Renal pelvis (tissue), 4 donors: ENCODE data around the gene YIPF2. TPM values are rescaled to one million over a fixed set of nuclear protein-coding genes. Genes with fewer than 3 reads are reported as not detected.

Source experiments
- DNase-seq: peaks from one replicate; pipeline ENCODE4 v3.0.0-alpha.2; 2013
- polyA plus RNA-seq, 3 donors: library from polyadenylated mRNA; unstranded; fragments of 120-200 nt; gene quantifications; one replicate each; pipeline ENCODE4 v1.2.1, GENCODE V29; 2013; ENCODE audit not compliant: insufficient read length in 3 of 3

YIPF2 gene
- polyA plus RNA-seq, 3 donors = 44.5 to 53.1 (median 49.5) TPM

DNA sequence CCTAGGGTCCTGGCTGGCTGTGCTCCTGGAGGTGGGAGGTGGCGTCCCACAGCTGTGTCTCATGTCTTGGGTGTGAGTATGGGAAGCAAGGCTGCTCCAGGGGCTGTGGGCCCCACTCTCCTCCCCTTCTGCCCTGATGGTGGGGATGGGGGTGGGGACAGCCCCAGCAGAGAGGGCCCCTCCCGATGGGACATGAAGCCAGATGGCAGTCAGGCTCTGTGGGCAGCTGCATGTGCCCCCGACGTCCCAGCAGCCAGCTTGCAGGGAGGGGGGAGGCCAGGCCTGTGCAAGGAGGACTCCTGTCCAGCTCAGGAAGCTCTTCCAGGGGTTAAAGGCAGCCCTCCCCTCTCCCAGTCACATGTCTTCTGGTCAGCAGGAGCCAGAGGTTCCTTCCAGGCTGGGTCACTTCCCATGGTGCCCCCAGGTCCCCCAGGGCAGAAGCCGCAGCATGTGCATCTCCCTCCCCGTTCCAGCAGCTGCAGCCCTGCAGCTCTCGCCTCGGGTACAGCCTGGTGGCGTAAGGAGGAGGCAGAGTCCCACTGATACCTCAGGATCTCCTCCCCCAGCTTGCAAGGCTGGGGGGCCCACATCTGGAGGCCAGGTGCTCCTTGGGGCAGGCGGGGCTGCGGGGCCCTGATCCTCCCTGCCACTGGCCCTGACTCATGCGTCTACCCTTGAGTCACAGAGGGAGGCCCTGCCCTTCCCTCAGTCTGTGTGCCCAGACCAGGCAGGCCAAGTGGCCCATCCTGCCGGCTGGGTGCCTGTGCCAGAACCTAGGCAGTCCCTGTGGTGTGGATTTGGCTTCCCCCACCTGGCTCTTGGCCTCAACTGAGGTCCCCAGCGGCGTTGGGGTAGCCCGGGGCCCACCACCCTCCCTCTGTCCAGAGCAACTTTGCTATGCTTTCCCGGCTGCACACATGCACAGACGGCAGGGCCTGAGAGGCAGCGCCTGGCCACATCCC is 13.0 kb downstream of the YIPF2 start:
- no peak for DNase-seq

DNA sequence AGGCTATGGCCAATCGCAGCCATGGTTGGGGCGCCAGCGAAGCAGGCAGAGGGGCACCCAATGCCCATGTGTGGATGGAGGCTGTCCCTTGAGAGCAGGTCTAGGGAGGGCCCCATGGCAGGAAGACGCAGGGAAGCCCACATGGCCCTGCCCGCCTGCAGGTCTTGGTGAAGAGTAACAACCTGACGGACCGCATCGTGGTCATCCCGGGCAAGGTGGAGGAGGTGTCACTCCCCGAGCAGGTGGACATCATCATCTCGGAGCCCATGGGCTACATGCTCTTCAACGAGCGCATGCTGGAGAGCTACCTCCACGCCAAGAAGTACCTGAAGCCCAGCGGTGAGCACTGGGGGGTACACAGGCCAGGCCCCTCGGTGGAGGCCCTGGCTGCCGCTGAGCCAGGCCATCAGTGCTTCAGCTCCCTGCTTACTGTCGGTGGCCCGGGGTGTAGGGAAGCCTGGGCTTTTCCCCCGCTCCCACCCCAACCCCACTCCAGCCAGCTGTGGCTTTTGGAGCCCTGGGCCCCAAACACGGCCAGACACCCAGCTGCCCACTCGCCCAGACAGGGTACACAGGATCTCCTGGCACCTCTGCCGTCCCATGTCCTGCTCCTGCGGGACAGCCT is 14.6 kb downstream of the YIPF2 start:
- DNase-seq = no peak

DNA sequence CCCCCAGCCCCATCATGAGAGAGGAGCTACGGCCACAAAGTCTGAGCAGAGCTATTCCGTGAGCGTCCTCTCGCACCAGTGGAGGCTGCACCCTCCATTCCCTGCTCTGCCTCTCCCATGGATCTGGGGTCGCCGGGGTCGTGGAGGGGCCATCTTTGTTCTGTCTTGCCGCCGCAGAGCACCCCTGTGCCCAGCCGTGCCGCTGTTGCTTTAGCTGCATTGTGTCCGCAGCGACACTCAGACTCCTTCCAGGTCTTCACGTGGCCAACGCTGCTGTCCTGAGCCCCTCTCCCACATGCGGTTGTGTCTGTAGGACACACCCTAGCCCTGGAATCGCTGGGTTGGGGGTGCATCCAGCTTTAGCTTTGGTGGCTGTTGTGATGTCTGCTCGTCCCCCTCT is 15.8 kb downstream of the YIPF2 start:
- DNase-seq = no peak

DNA sequence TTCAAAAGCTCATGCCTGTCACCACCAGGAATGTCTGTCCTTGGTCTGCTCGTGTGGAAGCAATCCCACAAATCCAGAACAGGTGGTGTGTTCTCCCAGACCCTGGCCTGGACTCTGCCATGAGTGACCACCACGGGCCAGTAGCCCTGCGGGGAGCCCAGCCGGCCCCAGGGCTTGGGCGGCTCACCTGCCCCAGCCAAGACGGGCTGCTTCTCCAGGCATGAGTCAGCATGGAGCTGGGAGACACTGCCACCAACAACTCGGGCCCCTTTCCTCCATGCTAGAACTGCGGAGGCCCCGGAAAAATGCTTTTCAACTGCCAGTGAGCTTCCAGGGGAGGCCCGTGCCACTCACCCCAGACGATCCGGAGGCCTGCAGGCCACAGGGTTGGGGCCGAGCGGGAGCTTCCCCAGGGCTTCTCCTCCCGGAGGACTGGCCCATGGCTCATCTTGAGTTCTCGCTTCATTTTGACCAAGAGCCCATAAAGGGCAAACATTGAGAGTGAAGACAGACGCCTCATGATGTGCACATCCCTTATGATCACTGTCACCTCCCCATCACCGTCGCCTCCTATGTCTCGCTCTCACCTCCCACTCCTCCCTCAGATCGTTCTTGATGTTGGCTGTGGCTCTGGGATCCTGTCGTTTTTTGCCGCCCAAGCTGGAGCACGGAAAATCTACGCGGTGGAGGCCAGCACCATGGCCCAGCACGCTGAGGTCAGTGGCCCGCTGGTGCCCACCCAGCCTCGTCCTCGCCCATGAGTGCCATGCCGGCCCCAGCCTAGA is 16.7 kb downstream of the YIPF2 start:
- DNase-seq = no peak

DNA sequence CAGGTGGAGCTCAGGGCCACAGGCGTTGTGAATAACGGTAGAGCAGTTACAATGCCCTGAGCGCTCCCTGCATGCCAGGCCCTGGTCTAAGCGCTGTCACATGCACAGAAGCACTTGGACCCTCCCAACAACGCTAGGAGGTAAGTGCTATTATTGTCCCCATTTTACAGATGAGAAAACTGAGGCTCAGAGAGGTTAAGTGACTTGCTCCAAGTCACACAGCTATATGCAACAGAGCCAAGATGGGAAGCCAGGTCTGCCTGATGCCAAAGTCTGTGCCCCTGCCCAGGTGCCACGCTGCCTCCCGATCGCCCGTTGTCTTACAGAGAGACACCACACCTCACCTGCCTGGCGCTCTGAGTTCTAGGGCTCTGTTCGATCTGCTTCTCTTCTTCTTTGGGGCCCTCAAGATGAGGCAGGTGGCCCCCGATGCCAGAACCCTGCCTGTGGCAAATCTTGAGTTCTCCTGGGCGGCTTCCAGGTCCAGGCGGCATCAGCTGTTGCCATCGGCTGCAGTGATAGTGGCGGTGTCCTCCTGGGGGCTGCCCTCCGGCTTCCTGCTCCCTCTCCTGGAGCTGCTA is 20.0 kb downstream of the YIPF2 start:
- no peak for DNase-seq

DNA sequence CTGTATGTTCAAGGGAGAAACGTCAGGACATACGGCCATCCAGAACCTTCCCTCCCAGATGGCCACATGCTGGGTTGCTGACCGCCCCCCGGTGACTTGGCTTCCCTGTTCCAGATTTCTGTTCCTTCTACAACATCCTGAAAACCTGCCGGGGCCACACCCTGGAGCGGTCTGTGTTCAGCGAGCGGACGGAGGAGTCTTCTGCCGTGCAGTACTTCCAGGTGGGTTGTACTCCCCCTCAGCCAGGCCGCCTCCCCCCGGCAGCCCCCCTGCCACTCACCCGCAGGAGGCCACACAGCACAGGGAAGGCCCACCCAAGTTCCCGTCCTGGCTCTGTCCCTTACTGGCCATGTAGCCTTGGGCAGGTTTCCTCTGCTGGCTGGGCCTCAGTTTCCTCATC is 20.5 kb downstream of the YIPF2 start:
- DNase-seq = no peak

DNA sequence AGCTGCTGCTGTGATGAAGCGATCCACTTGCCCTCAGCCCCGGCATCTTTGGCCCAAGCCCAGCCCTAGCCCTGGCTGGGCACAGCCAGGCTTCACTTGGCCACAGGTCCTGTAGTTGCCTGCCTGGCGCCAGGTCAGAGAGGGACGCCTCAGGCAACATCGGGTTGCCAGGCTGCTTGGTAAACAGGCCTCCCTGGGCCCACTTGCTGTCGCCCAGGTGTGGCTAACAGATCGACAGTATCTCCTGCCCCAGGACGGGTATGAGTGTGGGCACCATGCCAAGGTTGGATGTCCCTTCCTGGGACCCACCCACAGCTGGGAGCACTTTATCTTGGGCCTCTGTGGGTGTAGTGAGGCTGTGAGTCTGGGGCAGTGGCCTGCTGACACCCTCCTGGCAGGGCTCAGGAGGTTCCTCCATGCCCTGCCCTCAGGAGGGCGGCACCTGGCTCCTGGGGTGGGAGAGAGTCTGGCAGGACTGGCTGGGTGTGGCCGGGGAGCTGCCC is 29.2 kb downstream of the YIPF2 start:
- DNase-seq = no peak

DNA sequence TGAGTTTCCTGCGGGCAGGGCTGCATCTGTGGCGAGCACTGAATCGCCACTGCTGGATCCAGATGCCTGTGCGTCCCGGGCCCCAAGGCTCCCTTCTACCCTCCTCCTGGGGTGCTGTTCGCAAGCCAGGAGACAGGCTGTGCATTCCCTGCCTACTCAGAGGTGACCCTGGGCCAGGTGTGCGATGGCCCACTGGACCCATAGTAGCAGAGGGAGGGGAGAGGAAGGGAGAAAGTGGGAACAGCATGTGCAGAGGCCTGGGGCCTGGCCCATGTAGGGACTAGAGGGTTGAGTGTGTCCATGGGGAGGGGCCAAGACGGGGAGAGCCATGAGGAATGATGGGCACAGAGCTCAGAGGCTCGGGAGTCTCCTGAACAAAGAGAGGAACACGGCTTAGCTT is 29.8 kb downstream of the YIPF2 start:
- DNase-seq = no peak

DNA sequence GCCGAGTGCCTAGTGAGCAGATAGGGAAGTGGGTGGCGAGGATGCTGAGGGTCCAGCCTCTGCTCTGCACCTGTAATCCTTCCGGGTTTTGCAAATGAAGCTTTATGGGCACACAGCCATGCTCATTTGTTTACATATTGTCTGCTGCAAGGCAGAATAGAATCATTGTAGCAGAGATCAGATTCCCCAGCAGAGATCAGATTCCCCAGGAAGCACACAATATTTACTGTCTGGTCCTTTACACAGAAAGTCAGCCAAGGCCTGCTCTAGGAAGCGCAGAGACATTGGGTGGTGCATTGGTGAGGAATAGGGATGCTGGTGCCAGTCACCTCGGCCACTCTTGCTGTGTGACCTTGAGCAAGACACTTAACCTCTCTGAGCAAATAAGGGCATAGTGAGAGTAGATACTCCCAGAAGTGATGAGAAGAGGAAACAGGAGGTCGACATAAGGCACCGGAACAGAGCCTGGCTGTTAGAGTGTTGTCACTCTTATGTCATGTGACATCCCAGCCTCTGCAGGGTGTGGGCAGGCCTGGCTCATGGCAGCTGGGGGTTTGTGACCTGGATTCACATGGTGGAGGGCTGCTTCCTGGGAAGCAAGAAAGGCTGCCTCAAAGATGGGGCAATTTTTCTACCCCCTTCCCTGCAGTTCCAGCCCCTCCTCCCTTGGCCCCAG is 31.4 kb downstream of the YIPF2 start:
- DNase-seq = no peak

DNA sequence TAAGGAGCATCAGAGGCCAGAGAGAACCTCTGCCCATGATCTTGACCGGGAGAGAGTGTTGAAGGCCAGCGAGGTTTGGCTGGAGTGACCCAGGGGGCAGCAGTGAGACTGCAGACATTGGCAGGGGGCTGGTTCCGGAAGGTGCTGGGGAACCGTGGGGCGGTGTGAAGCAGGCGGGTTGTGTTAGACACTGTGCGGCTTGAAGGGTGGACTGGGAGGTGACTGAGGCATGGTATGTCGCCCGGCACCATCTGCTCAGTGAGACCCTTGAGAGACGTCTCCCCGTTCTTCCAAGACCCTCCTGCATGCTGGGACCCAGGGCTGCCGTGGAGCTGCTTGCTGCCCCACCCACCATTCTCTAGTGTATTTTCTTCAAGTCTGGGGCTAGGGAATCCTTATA is 32.5 kb downstream of the YIPF2 start:
- DNase-seq = no peak

DNA sequence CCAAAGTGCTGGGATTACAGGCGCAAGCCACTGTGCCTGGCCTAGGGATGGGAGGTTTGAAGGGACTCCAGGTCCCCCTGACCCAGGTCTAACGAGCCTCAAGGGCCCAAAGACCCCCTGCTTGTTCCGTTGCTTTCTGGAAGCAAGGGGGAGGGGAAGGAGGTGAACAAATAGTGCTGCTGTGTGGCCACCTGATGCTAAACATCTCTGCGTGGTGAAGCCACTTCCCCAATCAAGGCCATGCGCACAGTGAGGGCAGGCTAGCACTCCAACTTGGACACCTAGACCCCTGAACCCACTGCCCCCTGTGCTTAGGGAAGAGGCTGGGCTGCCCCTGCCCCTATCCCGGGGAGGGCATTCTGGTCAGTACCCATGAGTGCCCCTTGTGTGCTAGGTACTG is 33.1 kb downstream of the YIPF2 start:
- no peak for DNase-seq

DNA sequence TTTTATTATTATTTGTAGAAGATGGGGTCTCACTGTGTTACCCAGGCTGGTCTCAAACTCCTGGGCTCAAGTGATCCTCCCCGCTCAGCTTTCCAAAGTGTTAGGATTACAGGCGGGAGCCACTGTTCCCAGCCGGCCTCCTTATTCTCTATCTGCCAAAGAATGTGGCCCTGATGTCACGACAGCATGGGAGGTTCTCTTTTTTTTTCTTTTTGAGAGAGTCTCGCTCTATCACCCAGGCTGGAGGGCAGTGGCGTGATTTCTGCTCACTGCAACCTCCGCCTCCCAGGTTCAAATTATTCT is 33.6 kb downstream of the YIPF2 start:
- no peak for DNase-seq

DNA sequence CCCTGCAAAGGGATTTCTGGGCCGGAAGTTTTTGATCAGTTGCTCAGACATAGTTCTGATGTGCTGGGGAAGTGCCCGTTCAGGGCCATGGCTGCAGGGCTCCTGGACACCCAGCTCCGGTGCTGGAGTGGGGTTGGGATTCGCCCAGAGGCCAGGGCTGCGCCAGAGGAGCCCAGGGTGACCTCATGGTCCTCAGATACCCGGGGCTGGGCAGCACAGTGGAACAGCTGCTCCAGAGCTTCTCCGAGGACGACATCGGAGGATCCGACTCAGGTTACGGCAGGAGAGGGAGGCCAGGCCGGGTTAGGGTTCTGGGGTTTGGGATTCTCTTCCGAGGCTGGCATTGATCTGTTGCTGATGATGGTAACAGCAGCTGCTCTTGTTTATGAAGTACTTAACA is 36.2 kb downstream of the YIPF2 start:
- no peak for DNase-seq

DNA sequence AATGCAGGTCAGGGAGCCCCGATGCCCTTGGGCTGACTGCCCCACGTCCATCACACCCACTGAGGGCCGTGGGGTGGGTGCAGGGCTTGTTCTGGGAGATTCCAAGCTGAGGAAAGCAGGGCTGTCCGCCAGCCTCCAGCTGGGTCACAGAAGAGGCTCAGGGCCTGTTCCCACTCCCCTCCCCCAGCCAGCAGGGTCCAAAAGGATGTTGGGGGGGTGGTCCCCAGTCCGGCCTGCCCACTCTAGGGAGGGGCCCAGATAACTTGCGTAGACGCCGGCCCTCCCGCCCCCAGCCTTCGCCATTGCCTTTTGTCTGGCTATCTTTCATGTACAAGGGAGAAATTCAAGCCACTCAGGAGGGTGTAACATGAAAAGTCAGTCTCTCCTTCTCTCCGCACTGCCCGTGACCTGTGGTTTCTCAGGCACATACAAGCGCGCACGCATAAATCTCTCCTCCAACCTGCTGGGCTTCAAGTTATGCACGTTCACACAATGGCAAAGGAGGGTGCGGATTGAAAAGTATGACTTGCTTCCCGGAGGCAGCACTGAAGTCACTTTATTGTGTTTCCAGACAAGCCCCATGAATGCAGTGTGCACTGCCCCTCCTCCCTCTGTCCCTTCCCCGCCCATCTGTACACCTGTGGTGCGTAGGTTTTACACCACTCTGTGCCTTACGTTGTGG is 36.9 kb downstream of the YIPF2 start:
- peak; percentile 80 for DNase-seq

DNA sequence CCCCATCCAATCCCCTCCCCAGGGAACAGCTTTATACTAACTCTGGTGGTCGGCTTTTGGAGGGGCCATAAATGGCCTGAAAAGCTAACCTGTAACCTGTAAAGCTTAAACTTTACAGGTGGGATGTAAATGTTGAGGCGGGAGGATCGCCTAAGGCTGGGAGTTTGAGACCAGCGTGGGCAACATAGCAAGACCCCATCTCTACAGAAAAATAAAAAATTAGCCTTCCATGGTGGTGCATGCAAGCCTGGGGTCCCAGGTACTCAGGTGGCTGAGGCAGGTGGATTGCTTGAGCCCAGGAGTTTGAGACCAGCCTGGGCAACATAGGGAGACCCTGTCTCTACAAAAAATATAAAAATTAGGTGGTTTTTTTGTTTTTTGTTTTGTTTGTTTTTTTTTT is 38.6 kb downstream of the YIPF2 start:
- no peak for DNase-seq

DNA sequence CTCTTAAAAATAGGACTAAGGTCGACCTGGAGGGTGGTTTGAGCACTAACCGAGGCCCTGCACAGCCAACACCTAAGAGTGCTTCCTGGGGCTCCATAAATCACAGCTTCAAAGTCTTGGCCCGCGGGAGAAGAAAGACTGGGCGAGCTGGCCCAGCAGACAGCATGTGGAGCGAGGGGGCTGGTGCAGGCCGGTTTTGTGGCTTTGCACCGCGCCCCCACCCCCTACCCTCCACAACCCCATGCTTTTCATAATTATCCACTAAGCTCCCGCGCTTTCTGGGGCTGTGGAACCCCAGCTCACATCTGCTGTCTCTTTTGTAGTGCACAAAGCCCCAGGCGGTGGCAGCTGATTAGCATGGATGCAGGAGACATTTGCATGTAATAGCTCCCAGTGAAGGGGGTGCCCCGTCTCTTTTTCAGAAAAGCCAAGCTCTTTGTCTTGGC is 40.0 kb downstream of the YIPF2 start:
- DNase-seq = no peak

DNA sequence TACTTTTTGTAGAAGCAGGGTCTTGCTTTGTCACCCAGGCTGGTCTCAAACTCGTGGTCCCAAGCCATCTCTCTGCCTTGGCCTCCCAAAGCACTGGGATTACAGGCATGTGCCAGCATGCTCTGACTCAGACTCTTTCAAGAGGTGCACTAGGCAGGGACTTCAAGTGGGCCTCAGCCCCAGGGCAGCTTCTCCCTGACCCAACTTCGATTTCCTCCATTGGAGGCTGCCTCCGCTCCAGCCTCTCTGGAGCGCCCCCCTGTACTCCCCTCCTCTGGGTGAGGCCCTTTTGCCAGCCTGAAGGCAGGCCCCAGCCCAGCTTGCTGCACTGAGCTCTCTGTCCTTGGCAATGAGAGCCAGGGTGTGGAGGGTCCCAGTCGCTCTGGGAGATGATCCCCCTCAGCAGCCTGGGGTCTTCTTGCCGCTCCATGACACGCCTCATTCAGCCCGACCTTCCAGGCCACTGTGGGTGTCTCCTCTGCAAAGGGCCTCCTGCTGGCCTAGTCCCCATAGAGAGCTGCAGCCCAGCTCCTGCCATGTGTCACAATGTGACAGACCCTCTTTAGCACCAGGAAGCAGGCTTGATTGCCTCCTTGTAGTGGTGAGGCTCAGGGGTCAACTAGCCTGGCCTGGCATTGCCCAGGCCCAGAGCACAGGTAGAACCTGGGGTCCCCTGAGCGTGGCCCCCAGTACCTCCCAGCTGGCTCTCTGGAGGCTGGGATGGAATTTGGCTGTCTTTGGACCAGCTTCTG is 40.6 kb downstream of the YIPF2 start:
- DNase-seq = no peak

DNA sequence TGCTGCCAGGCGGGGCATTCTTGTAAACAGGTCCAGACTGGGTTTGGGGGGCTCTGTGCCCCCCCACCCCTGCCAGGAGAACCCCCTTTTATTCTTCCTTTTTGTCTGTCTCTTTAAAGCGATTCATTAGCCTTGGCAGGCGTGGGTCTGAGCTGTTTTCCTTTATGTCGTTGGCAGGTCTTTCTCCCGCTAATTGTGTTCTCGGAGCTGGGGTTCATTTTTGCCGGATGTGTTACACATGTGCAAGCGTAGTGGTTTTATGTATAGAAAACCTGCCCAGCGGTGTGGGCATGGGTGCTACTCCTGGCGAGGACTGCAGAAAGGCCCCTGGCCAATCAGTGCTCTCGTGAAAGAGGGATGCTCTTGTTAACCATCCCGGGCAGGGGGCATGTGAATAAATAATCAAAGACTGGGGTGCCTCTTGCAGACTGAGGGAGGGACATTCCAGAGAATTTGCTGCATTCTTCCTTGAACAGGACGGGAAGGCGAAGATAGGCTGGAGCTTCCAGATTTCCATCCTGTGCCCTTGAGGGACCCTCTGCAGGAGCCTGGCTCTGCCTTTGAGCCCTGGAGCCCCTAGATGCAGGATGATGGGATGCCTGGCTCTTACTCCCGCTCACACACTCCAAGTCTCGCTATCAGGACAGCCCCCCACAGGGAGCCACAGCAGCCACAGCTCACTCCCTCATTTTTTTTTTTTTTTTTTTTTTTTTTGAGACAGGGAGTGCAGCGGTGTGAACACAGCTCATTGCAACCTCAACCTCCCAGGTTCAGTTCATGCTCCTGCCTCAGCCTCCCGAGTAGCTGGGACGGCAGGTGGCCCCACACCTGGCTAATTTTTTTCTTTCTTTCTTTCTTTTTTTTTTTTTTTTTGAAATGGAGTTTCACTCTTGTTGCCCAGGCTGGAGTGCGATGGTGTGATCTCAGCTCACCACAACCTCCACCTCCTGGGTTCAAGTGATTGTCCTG is 43.0 kb downstream of the YIPF2 start:
- no peak for DNase-seq

DNA sequence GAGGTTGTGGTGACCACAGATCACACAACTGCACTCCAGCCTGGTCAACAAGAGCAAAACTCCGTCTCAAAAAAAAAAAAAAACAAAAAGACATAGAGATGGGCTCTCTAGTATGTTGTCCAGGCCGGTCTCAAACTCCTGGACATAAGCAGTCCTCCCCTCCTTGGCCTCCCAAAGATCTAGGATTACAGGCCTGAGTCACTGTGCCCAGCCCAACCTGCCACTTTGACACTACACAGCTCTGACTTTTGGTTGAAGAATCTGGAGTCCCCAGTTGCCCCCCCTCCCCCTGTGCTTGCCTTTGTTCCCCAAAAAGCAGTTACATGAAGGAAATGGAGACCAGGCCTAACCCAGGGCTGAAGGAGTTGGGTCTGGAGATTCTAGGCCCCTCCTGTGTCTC is 44.2 kb downstream of the YIPF2 start:
- DNase-seq = no peak
